Raji (cell line): ENCODE data around the gene SLC51A.

Source experiments
- POLR2A ChIP-seq: IDR thresholded peaks from 2 replicates; pipeline ENCODE4 v1.6.1; 2011; ENCODE audit warnings: low read depth, low read length, control low read depth; ENCODE audit not compliant: insufficient read depth

The SLC51A gene

GRCh38 chr3:196251918-196252317 lies 35.6 kb downstream of the SLC51A start:
- no peak for TF ChIP-seq POLR2A

- TF ChIP-seq POLR2A: no peak
Measured at GRCh38 chr3:196254376-196255283, 38.3 kb downstream of the SLC51A start.

GRCh38 chr3:196255776-196256175 lies 39.4 kb downstream of the SLC51A start:
- no peak for TF ChIP-seq POLR2A

- TF ChIP-seq POLR2A: no peak
Measured at GRCh38 chr3:196260784-196261183, 44.5 kb downstream of the SLC51A start.

GRCh38 chr3:196263819-196264218 lies 47.5 kb downstream of the SLC51A start:
- no peak for TF ChIP-seq POLR2A

- TF ChIP-seq POLR2A: no peak
Measured at GRCh38 chr3:196268284-196269163, 52.2 kb downstream of the SLC51A start.

- TF ChIP-seq POLR2A: no peak
Measured at GRCh38 chr3:196270499-196270898, 54.2 kb downstream of the SLC51A start.

- TF ChIP-seq POLR2A: no peak
Measured at GRCh38 chr3:196272826-196273225, 56.5 kb downstream of the SLC51A start.

- no peak for TF ChIP-seq POLR2A
Measured at GRCh38 chr3:196273655-196274054, 57.3 kb downstream of the SLC51A start.

GRCh38 chr3:196274585-196274984 lies 58.3 kb downstream of the SLC51A start:
- TF ChIP-seq POLR2A: no peak

GRCh38 chr3:196275126-196275525 lies 58.8 kb downstream of the SLC51A start:
- no peak for TF ChIP-seq POLR2A

- no peak for TF ChIP-seq POLR2A
Measured at GRCh38 chr3:196280689-196281440, 64.5 kb downstream of the SLC51A start.

- TF ChIP-seq POLR2A: no peak
Measured at GRCh38 chr3:196281962-196282361, 65.6 kb downstream of the SLC51A start.
